Measurements from ENCODE around the gene IGFBPL1. TPM values are rescaled to one million over a fixed set of nuclear protein-coding genes. Genes with fewer than 3 reads are reported as not detected.
"Not testable (repeated sequence)": the region's sequence is repeated elsewhere in the genome, so short reads cannot be mapped to it uniquely, and the experiment has no call there.

The IGFBPL1 gene
- not detected for total RNA-seq

- peaks cover 0 to 86% (median 2%) of the 10 kb centered on the region in 4 donors for H3K27me3 ChIP-seq
- no peak for TF ChIP-seq POLR2A (IDR thresholded peaks at IDR 0.05)
- TF ChIP-seq, protein P1, sequence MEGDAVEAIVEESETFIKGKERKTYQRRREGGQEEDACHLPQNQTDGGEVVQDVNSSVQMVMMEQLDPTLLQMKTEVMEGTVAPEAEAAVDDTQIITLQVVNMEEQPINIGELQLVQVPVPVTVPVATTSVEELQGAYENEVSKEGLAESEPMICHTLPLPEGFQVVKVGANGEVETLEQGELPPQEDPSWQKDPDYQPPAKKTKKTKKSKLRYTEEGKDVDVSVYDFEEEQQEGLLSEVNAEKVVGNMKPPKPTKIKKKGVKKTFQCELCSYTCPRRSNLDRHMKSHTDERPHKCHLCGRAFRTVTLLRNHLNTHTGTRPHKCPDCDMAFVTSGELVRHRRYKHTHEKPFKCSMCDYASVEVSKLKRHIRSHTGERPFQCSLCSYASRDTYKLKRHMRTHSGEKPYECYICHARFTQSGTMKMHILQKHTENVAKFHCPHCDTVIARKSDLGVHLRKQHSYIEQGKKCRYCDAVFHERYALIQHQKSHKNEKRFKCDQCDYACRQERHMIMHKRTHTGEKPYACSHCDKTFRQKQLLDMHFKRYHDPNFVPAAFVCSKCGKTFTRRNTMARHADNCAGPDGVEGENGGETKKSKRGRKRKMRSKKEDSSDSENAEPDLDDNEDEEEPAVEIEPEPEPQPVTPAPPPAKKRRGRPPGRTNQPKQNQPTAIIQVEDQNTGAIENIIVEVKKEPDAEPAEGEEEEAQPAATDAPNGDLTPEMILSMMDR (IDR thresholded peaks at IDR 0.05) = no peak
- no peak for DNase-seq
Observed at GRCh38 chr9:38423973-38424843, at the start of gene IGFBPL1. Gene IGFBPL1, minus strand, starts transcription at chr9:38424454. Its CDS starts 30 bp downstream, at chr9:38424424.

GRCh38 chr9:38472583-38473249 is 48.5 kb upstream of the IGFBPL1 start:
- H3K4me1 ChIP-seq; H3K4me3 ChIP-seq; H3K9me3 ChIP-seq; H3K36me3 ChIP-seq; intact Hi-C loops (cut with DNase I); H3K27me3 ChIP-seq; DNase-seq; H3K27ac ChIP-seq: not testable (repeated sequence)
- 81 to 86% methylated on average over 2 of the region's 2 CpGs for WGBS, 2 donors

More at GRCh38 chr9:38423973-38424843, at the start of gene IGFBPL1:
- WGBS, 2 donors = 8 to 17% methylated on average over 9 to 10 of the region's 115 CpGs
- peak within 1 kb of the TSS; percentile 16 to 65 (median 34) for H3K4me3 ChIP-seq
- peaks cover 0 to 16% (median 0%) of the 10 kb centered on the region in 3 donors for H3K4me1 ChIP-seq
- peak within 1 kb of the TSS in 1 of 4 donors; percentile 14 for H3K27ac ChIP-seq
- H3K9me3 ChIP-seq = no peaks in the 10 kb centered on the region
- intact Hi-C loops (cut with DNase I) = no loop called here
- no peaks in the 10 kb centered on the region for H3K36me3 ChIP-seq

DNA sequence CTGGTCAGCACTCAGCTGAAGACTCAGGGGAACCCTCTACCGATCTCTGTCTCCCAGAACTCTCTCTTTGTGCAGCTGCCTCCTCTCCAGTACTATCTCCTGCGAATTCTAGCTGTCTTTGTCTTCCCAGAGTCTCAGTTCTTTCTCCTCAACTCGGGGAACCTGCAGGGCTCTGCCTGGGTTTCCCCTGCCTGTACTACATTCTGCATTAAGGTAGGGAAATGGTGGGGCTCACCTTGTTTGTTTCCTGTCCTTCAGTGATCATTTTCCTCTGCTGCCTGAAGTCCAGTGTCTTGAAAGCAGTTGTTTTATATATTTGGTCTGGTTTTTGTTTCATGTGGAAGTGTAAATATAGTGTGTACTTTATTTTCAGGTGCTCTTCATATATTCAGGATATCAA is 43.1 kb upstream of the IGFBPL1 start:
- peaks cover 0 to 6% (median 0%) of the 10 kb centered on the region in 4 donors for H3K27me3 ChIP-seq
- no peak for DNase-seq
- no peaks in the 10 kb centered on the region for H3K36me3 ChIP-seq
- TF ChIP-seq POLR2A (IDR thresholded peaks at IDR 0.05) = no peak
- TF ChIP-seq, protein P1 (IDR thresholded peaks at IDR 0.05) = no peak
- no peaks in the 10 kb centered on the region for H3K4me1 ChIP-seq
- no peak overlapping the region for H3K27ac ChIP-seq
- no peaks in the 10 kb centered on the region for H3K9me3 ChIP-seq
- whole genome bisulfite sequencing, 2 donors = 35 to 54% methylated on average over 3 of the region's 3 CpGs
- intact Hi-C loops (cut with DNase I) = no loop called here
- H3K4me3 ChIP-seq = no peak overlapping the region

GRCh38 chr9:38453835-38454234 is 29.6 kb upstream of the IGFBPL1 start:
- intact Hi-C loops (cut with DNase I) = no loop called here
- 67 to 72% methylated on average over 3 of the region's 3 CpGs for WGBS, 2 donors
- H3K4me3 ChIP-seq = no peak overlapping the region
- H3K36me3 ChIP-seq = no peaks in the 10 kb centered on the region
- H3K27ac ChIP-seq = no peak overlapping the region
- peaks cover 0 to 10% (median 0%) of the 10 kb centered on the region in 3 donors for H3K9me3 ChIP-seq
- DNase-seq = no peak
- peaks cover 0 to 39% (median 0%) of the 10 kb centered on the region in 4 donors for H3K27me3 ChIP-seq
- H3K4me1 ChIP-seq = no peaks in the 10 kb centered on the region
- TF ChIP-seq, protein P1 (IDR thresholded peaks at IDR 0.05) = no peak
- no peak for TF ChIP-seq POLR2A (IDR thresholded peaks at IDR 0.05)

- H3K9me3 ChIP-seq = peaks cover 0 to 10% (median 0%) of the 10 kb centered on the region in 3 donors
- no peak overlapping the region for H3K27ac ChIP-seq
- TF ChIP-seq, protein P1 (IDR thresholded peaks at IDR 0.05) = no peak
- TF ChIP-seq POLR2A (IDR thresholded peaks at IDR 0.05) = no peak
- no peaks in the 10 kb centered on the region for H3K4me1 ChIP-seq
- H3K27me3 ChIP-seq = peaks cover 0 to 26% (median 0%) of the 10 kb centered on the region in 4 donors
- no peaks in the 10 kb centered on the region for H3K36me3 ChIP-seq
- intact Hi-C loops (cut with DNase I) = no loop called here
- no peak overlapping the region for H3K4me3 ChIP-seq
- no peak for DNase-seq
Observed at GRCh38 chr9:38451162-38451561, 26.9 kb upstream of the IGFBPL1 start.
